BLaER1 treated with 17β-estradiol and CSF1 and Interleukin-3, amounts not matched to agents 10 nM and 100 nM (cell line): Measurements from ENCODE around the gene RNF213.

Experiments
- H3K27ac ChIP-seq, 11 experiments: shearing (Covaris generic); formaldehyde crosslinking; 2 replicates each; pipeline ENCODE4 v1.8.1; 2022
- H3K27me3 ChIP-seq, 11 experiments: shearing (Covaris generic); formaldehyde crosslinking; 2 replicates each; pipeline ENCODE4 v1.8.1; 2022
- H3K36me3 ChIP-seq, 11 experiments: shearing (Covaris generic); formaldehyde crosslinking; 2 replicates each; pipeline ENCODE4 v1.8.1; 2022
- H3K4me1 ChIP-seq, 10 experiments: shearing (Covaris generic); formaldehyde crosslinking; 2 replicates each; pipeline ENCODE4 v1.8.1; 2022
- H3K4me2 ChIP-seq, 11 experiments: shearing (Covaris generic); formaldehyde crosslinking; 2 replicates each; pipeline ENCODE4 v1.8.1; 2022
- H3K4me3 ChIP-seq, 10 experiments: shearing (Covaris generic); formaldehyde crosslinking; 2 replicates each; pipeline ENCODE4 v1.8.1; 2022
- H3K9ac ChIP-seq, 11 experiments: shearing (Covaris generic); formaldehyde crosslinking; 2 replicates each; pipeline ENCODE4 v1.8.1; 2022
- H3K9me3 ChIP-seq, 11 experiments: shearing (Covaris generic); formaldehyde crosslinking; replicated peaks in 1 of 11; 2 replicates each; pipeline ENCODE4 v1.8.1; 2022
- H4K20me1 ChIP-seq, 11 experiments: shearing (Covaris generic); formaldehyde crosslinking; 2 replicates each; pipeline ENCODE4 v1.8.1; 2022
- Cebpa-rat ChIP-seq, 11 experiments: shearing (Covaris generic); IDR thresholded peaks; 2 replicates each; pipeline ENCODE4 v1.8.1; 2022

RNF213 gene

GRCh38 chr17:80227156-80227555 is 33.5 kb upstream of the RNF213 start:
- TF ChIP-seq Cebpa-rat (IDR thresholded peaks at IDR 0.05), result no peak
- Histone ChIP-seq H3K4me3 (no peak overlapping the region), H3K27ac (no peak overlapping the region), H3K4me2 (no peak overlapping the region), H3K4me1 (peaks cover 7 to 19% (median 12%) of the 10 kb centered on the region in 10 experiments; a peak in 17 of 20 replicates), H4K20me1 (peaks cover 0 to 34% (median 3%) of the 10 kb centered on the region in 11 experiments; a peak in 6 of 22 replicates), H3K9me3 (peaks cover 10 to 24% (median 13%) of the 10 kb centered on the region in 11 experiments), H3K9ac (no peak overlapping the region), H3K27me3 (peaks cover 0 to 14% (median 0%) of the 10 kb centered on the region in 11 experiments; a peak in 7 of 22 replicates), H3K36me3 (peaks cover 0 to 86% (median 1%) of the 10 kb centered on the region in 11 experiments; a peak in 7 of 22 replicates)

DNA sequence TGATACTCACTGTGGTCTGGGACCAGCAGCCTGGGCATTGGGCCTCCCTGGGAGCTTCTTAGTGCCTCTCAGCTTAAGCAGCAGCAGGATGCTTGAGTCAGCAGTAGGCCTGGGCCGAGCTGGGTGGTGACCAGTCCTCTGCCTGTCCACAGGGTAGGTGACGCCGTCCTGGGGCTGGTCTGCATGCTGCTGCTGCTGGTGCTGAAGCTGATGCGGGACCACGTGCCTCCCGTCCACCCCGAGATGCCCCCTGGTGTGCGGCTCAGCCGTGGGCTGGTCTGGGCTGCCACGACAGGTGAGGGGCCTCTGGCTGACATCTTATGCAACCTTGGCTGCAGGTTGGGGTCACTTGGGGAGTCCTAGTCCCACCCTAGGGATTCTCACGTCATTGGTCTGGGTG is 33.0 kb upstream of the RNF213 start:
- Histone ChIP-seq H3K36me3 (peaks cover 0 to 86% (median 5%) of the 10 kb centered on the region in 11 experiments; a peak in 10 of 22 replicates), H3K4me3 (no peak overlapping the region), H4K20me1 (peaks cover 0 to 32% (median 3%) of the 10 kb centered on the region in 11 experiments; a peak in 5 of 22 replicates), H3K9ac (no peak overlapping the region), H3K4me2 (no peak overlapping the region), H3K27ac (no peak overlapping the region), H3K27me3 (peaks cover 0 to 9% (median 0%) of the 10 kb centered on the region in 11 experiments; a peak in 6 of 22 replicates), H3K4me1 (peaks cover 7 to 16% (median 12%) of the 10 kb centered on the region in 10 experiments; a peak in 17 of 20 replicates), H3K9me3 (peaks cover 15 to 29% (median 18%) of the 10 kb centered on the region in 11 experiments)
- no peak for TF ChIP-seq Cebpa-rat (IDR thresholded peaks at IDR 0.05)

DNA sequence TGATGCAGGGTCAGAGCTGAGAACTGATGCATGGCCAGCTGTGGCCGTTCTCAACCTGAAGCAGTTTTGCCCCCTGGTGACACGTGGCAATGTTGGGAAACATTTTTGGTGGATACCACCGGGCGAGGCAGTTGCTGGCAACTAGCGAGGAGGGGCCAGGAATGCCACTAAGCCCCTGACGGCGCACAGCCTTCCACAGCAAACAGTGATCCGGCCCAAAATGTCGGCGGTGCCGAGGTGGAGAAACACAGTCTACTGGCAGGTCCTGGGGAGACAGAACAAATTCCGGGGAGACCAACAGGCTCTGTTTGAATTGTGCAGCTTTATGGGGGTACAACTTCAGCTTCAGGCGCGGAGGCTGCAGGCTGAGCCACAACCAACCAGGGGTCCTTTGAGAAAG is 32.2 kb upstream of the RNF213 start:
- TF ChIP-seq Cebpa-rat (IDR thresholded peaks at IDR 0.05), result no peak
- peaks cover 23 to 37% (median 27%) of the 10 kb centered on the region in 11 experiments for H3K9me3 ChIP-seq
- no peak overlapping the region for H3K9ac ChIP-seq
- no peak overlapping the region for H3K4me3 ChIP-seq
- H3K4me2 ChIP-seq, result no peak overlapping the region
- peaks cover 0 to 2% (median 0%) of the 10 kb centered on the region in 11 experiments; a peak in 3 of 22 replicates for H3K27me3 ChIP-seq
- peaks cover 0 to 26% (median 0%) of the 10 kb centered on the region in 11 experiments; a peak in 4 of 22 replicates for H4K20me1 ChIP-seq
- H3K36me3 ChIP-seq, result peaks cover 0 to 86% (median 8%) of the 10 kb centered on the region in 11 experiments; a peak in 10 of 22 replicates
- peaks cover under 1 to 10% (median 6%) of the 10 kb centered on the region in 10 experiments; a peak in 16 of 20 replicates for H3K4me1 ChIP-seq
- no peak overlapping the region for H3K27ac ChIP-seq

GRCh38 chr17:80229011-80229410 is 31.6 kb upstream of the RNF213 start:
- peaks cover 0 to 25% (median 0%) of the 10 kb centered on the region in 11 experiments; a peak in 4 of 22 replicates for H4K20me1 ChIP-seq
- H3K4me1 ChIP-seq, result peaks cover 0 to 5% (median under 1%) of the 10 kb centered on the region in 10 experiments; a peak in 5 of 20 replicates
- no peak overlapping the region for H3K27ac ChIP-seq
- H3K9me3 ChIP-seq, result peaks cover 28 to 42% (median 32%) of the 10 kb centered on the region in 11 experiments
- peaks cover 0 to 91% (median 8%) of the 10 kb centered on the region in 11 experiments; a peak in 10 of 22 replicates for H3K36me3 ChIP-seq
- no peak overlapping the region for H3K4me3 ChIP-seq
- no peak for TF ChIP-seq Cebpa-rat (IDR thresholded peaks at IDR 0.05)
- no peak overlapping the region for H3K9ac ChIP-seq
- no peak overlapping the region for H3K4me2 ChIP-seq
- H3K27me3 ChIP-seq, result no peaks in the 10 kb centered on the region

DNA sequence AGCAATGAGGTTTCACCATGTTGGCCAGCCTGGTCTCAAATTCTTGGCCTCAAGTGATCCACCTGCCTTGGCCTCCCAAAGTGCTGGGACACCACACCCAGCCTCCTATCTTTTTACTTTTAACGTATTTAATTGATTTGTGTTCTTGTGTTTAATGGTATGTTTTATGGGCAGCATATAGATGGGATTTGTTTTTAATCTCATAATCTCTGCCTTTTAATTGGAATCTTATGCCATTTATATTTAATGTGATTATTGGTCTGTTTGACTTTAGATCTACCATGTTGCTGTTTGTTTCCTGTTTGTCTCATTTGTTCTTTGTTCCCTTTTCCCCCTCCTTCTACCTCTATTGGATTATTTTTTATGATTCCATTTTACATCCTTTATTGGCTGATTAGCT is 28.2 kb upstream of the RNF213 start:
- H3K4me1 ChIP-seq, result peaks cover 0 to 4% (median 0%) of the 10 kb centered on the region in 10 experiments; a peak in 1 of 20 replicates
- no peaks in the 10 kb centered on the region for H3K27me3 ChIP-seq
- no peak overlapping the region for H3K9ac ChIP-seq
- H3K36me3 ChIP-seq, result peaks cover 0 to 99% (median 8%) of the 10 kb centered on the region in 11 experiments; a peak in 11 of 22 replicates
- peaks cover 0 to 13% (median 0%) of the 10 kb centered on the region in 11 experiments; a peak in 3 of 22 replicates for H4K20me1 ChIP-seq
- no peak overlapping the region for H3K4me2 ChIP-seq
- H3K4me3 ChIP-seq, result peak overlapping the region in 1 of 10 experiments; percentile 13; a peak in 2 of 20 replicates
- H3K9me3 ChIP-seq, result peaks cover 50 to 69% (median 55%) of the 10 kb centered on the region in 11 experiments
- no peak for TF ChIP-seq Cebpa-rat (IDR thresholded peaks at IDR 0.05)
- H3K27ac ChIP-seq, result no peak overlapping the region

- no peak overlapping the region for H3K27ac ChIP-seq
- no peak overlapping the region for H3K4me2 ChIP-seq
- H3K27me3 ChIP-seq, result no peaks in the 10 kb centered on the region
- peaks cover 0 to 99% (median 8%) of the 10 kb centered on the region in 11 experiments; a peak in 11 of 22 replicates for H3K36me3 ChIP-seq
- H3K4me1 ChIP-seq, result peaks cover 0 to 3% (median 0%) of the 10 kb centered on the region in 10 experiments; a peak in 1 of 20 replicates
- peaks cover 50 to 69% (median 55%) of the 10 kb centered on the region in 11 experiments for H3K9me3 ChIP-seq
- peaks cover 0 to 9% (median 0%) of the 10 kb centered on the region in 11 experiments; a peak in 1 of 22 replicates for H4K20me1 ChIP-seq
- TF ChIP-seq Cebpa-rat (IDR thresholded peaks at IDR 0.05), result no peak
- no peak overlapping the region for H3K9ac ChIP-seq
- H3K4me3 ChIP-seq, result no peak overlapping the region
These were observed 27.4 kb upstream of the RNF213 start for GRCh38 chr17:80233202-80233601.

- peaks cover 0 to 97% (median 8%) of the 10 kb centered on the region in 11 experiments; a peak in 11 of 22 replicates for H3K36me3 ChIP-seq
These were observed 23.7 kb upstream of the RNF213 start for GRCh38 chr17:80236911-80237310.

GRCh38 chr17:80237386-80237785 is 23.3 kb upstream of the RNF213 start:
- Histone ChIP-seq H3K9me3 (peaks cover 31 to 47% (median 41%) of the 10 kb centered on the region in 11 experiments), H3K4me1 (no peaks in the 10 kb centered on the region), H3K9ac (no peak overlapping the region), H4K20me1 (no peaks in the 10 kb centered on the region), H3K4me3 (no peak overlapping the region), H3K36me3 (peaks cover 0 to 97% (median 8%) of the 10 kb centered on the region in 11 experiments; a peak in 11 of 22 replicates), H3K27ac (no peak overlapping the region), H3K27me3 (no peaks in the 10 kb centered on the region), H3K4me2 (no peak overlapping the region)
- TF ChIP-seq Cebpa-rat (IDR thresholded peaks at IDR 0.05), result no peak

More at GRCh38 chr17:80236911-80237310, 23.7 kb upstream of the RNF213 start:
- Histone ChIP-seq H3K9ac (no peak overlapping the region), H3K4me1 (no peaks in the 10 kb centered on the region), H3K4me3 (no peak overlapping the region), H3K9me3 (peaks cover 35 to 52% (median 46%) of the 10 kb centered on the region in 11 experiments), H4K20me1 (no peaks in the 10 kb centered on the region), H3K27ac (no peak overlapping the region), H3K27me3 (no peaks in the 10 kb centered on the region), H3K4me2 (no peak overlapping the region)
- TF ChIP-seq Cebpa-rat (IDR thresholded peaks at IDR 0.05), result no peak

DNA sequence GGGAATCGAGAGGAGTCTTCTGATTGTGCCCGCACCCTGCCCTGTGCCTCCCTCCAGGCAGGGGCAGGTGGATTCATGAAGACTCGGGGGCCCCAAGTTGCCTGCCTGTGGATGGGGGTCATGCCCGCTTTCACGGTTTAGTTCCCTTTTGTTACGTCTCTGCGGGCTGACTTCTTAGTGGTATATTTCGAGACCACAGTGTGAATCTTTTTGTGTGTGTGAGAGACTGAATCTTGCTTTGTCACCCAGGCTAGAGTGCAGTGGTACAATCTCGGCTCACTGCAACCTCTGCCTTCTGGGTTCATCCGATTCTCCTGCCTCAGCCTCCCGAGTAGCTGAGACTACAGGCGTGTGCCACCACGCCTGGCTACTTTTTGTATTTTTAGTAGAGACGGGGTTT is 18.1 kb upstream of the RNF213 start:
- Histone ChIP-seq H3K27me3 (no peaks in the 10 kb centered on the region), H3K4me3 (no peak overlapping the region), H4K20me1 (no peaks in the 10 kb centered on the region; a peak in 1 of 22 replicates), H3K27ac (no peak overlapping the region), H3K36me3 (peaks cover 0 to 92% (median 0%) of the 10 kb centered on the region in 11 experiments; a peak in 7 of 22 replicates), H3K9me3 (no peaks in the 10 kb centered on the region), H3K9ac (no peak overlapping the region), H3K4me1 (peaks cover 0 to 13% (median 9%) of the 10 kb centered on the region in 10 experiments; a peak in 12 of 20 replicates), H3K4me2 (no peak overlapping the region)
- no peak for TF ChIP-seq Cebpa-rat (IDR thresholded peaks at IDR 0.05)
